DOHH2 (cell line): ENCODE results near the gene CLIC3.

Source experiments
- H3F3A ChIP-seq: fragments of 200-600 bp; sonication (generic), shearing (Covaris generic); 2 replicates; pipeline ENCODE4 v1.6.0; 2016; ENCODE audit warnings: antibody characterized with exemption, mild to moderate bottlenecking; ENCODE audit not compliant: control insufficient read depth, insufficient read depth
- H3K27ac ChIP-seq: fragments of 200-600 bp; sonication (generic); 2 replicates; pipeline ENCODE4 v1.5.1; 2014; ENCODE audit warnings: low read depth, mild to moderate bottlenecking, low read length, moderate library complexity
- H3K27me3 ChIP-seq: fragments of 200-600 bp; sonication (generic); 2 replicates; pipeline ENCODE4 v1.6.1; 2014; ENCODE audit warnings: mild to moderate bottlenecking, low read length, mixed read lengths; ENCODE audit not compliant: control insufficient read depth
- H3K36me3 ChIP-seq: fragments of 200-600 bp; sonication (generic); 2 replicates; pipeline ENCODE4 v1.6.1; 2014; ENCODE audit warnings: mild to moderate bottlenecking, low read length, moderate library complexity, mixed read lengths; ENCODE audit not compliant: control insufficient read depth
- H3K4me1 ChIP-seq: fragments of 200-600 bp; sonication (generic); 2 replicates; pipeline ENCODE4 v1.6.1; 2014; ENCODE audit warnings: mild to moderate bottlenecking, low read length, mixed read lengths; ENCODE audit not compliant: control insufficient read depth
- H3K4me2 ChIP-seq: fragments of 200-600 bp; sonication (generic); 2 replicates; pipeline ENCODE4 v1.6.0; 2014; ENCODE audit warnings: mild to moderate bottlenecking, low read length, moderate library complexity
- H3K4me3 ChIP-seq: fragments of 200-600 bp; sonication (generic); 2 replicates; pipeline ENCODE4 v1.5.1; 2014; ENCODE audit warnings: mild to moderate bottlenecking, low read length, mixed read lengths
- H3K79me2 ChIP-seq: fragments of 200-600 bp; sonication (generic); 2 replicates; pipeline ENCODE4 v1.6.1; 2014; ENCODE audit warnings: mild to moderate bottlenecking, low read length, mixed read lengths; ENCODE audit not compliant: control insufficient read depth
- H3K9me2 ChIP-seq: fragments of 200-600 bp; sonication (generic); replicated peaks from 2 replicates; pipeline ENCODE4 v1.6.1; 2014; ENCODE audit warnings: mild to moderate bottlenecking, low read length, mixed read lengths; ENCODE audit not compliant: control insufficient read depth
- H3K9me3 ChIP-seq: fragments of 200-600 bp; sonication (generic); 2 replicates; pipeline ENCODE4 v1.6.1; 2014; ENCODE audit warnings: antibody characterized with exemption, low read length, mixed read lengths; ENCODE audit not compliant: control insufficient read depth, insufficient read depth
- H4K20me1 ChIP-seq: fragments of 200-600 bp; sonication (generic); 2 replicates; pipeline ENCODE4 v1.6.0; 2014; ENCODE audit warnings: low read depth, mild to moderate bottlenecking, antibody characterized with exemption, low read length, moderate library complexity; ENCODE audit not compliant: control insufficient read depth, insufficient read depth
- EZH2phosphoT487 ChIP-seq: fragments of 200-600 bp; sonication (generic); IDR thresholded peaks from 2 replicates; pipeline ENCODE4 v1.6.1; 2017; ENCODE audit warnings: borderline replicate concordance, mild to moderate bottlenecking, antibody characterized with exemption, low read length, moderate library complexity, mixed read lengths
- TF ChIP-seq, protein P1 (sequence below): fragments of 200-600 bp; sonication (generic); IDR thresholded peaks from one replicate; pipeline ENCODE4 v1.5.1; 2014; ENCODE audit warnings: antibody characterized with exemption, mild to moderate bottlenecking, low read depth, low read length; ENCODE audit not compliant: poor library complexity, severe bottlenecking

The CLIC3 gene

DNA sequence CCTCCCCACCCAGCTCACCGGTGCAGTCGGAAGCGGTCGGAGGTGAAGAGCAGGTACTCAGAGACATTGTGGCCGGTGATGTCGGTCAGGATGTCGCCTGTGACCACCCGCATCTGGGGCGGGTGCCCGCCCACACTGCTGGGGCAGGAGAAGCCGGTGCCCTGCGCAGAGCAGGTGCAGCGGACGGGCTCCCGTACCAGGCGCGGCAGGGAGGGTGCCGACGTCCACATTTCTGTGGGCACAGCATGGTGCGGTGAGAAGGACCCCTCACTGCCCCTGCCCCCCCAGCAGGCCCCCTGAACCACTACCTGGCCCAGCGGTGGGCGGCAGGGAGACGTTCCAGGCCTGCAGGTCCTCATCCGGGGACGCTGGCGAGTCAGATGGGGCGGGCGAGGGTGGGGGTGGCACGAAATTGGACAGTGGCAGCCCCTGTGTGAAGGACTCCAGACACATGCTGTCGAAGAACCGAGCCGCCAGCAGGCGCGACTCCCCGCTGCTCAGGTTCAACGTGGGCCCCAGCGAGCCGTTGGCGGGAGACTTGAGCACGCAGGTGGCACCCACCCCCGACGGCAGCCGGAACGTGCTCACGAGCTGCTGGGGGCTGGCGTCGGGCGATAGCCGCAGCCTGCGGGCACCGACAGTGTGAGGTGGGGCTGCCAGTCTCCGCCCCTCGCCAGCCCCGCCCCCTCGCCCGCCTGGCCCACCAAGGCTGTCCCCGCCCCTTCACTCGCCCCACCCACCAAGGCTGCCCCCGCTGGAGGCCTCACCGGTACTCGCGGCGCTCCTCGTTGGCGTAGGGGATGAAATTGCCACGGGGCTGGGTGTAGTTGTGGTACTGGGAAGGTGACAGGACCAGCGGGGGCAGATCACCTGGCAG lies 16.6 kb upstream of the CLIC3 start:
- Histone ChIP-seq H3K4me1 (peaks cover 4% of the 10 kb centered on the region; the same call in 1 of the 2 replicates), H3F3A (no peaks in the 10 kb centered on the region), H3K4me3 (no peak overlapping the region), H3K27ac (no peak overlapping the region), H3K4me2 (no peak overlapping the region), H3K36me3 (no peaks in the 10 kb centered on the region), H3K27me3 (no peaks in the 10 kb centered on the region), H3K9me3 (no peaks in the 10 kb centered on the region), H3K79me2 (no peaks in the 10 kb centered on the region), H3K9me2 (no peaks in the 10 kb centered on the region), H4K20me1 (no peaks in the 10 kb centered on the region)
- no peak for TF ChIP-seq EZH2phosphoT487
- TF ChIP-seq, protein P1, sequence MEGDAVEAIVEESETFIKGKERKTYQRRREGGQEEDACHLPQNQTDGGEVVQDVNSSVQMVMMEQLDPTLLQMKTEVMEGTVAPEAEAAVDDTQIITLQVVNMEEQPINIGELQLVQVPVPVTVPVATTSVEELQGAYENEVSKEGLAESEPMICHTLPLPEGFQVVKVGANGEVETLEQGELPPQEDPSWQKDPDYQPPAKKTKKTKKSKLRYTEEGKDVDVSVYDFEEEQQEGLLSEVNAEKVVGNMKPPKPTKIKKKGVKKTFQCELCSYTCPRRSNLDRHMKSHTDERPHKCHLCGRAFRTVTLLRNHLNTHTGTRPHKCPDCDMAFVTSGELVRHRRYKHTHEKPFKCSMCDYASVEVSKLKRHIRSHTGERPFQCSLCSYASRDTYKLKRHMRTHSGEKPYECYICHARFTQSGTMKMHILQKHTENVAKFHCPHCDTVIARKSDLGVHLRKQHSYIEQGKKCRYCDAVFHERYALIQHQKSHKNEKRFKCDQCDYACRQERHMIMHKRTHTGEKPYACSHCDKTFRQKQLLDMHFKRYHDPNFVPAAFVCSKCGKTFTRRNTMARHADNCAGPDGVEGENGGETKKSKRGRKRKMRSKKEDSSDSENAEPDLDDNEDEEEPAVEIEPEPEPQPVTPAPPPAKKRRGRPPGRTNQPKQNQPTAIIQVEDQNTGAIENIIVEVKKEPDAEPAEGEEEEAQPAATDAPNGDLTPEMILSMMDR: no peak

DNA sequence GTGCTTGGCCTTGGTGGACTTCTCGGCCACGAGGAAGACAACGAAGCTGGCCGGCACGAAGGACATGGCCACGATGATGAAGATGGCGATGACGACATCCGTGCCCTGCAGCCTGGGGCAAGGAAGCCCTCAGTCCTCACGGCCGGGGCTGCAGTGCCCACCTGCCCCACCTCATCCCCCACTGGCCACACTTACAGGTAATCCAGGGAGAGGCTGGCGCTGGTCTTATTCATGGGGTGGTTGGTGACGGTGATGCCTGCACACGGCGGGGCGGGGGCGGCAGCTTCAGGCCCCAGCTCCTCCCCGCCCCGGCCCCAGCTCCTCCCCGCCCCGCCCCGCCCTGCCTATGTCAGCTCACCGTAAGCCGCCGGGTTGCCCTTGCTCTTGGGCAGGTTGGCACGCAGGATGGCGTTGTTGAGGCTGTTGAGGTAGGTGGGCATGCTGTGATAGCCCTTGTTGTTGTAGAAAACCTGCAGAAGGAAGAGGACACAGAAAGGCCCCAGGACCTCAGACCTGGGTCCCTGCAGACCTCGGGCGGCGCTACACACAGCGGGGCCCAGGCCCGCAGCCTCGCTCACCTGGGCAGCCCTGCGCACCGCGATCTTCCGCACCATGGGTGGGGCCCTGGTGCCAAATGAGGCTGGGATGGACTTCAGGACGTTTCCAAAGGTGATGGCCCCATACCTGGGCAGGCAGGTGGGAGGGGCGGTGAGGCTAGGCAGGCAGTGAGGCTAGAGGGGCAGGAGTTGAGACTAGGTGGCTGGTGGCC lies 15.7 kb upstream of the CLIC3 start:
- H3K9me2 ChIP-seq: no peaks in the 10 kb centered on the region
- no peaks in the 10 kb centered on the region for H3K36me3 ChIP-seq
- no peaks in the 10 kb centered on the region for H3K79me2 ChIP-seq
- no peak overlapping the region for H3K27ac ChIP-seq
- H3F3A ChIP-seq: no peaks in the 10 kb centered on the region
- H3K9me3 ChIP-seq: no peaks in the 10 kb centered on the region
- no peak overlapping the region for H3K4me2 ChIP-seq
- peaks cover 4% of the 10 kb centered on the region; the same call in 1 of the 2 replicates for H3K4me1 ChIP-seq
- H4K20me1 ChIP-seq: no peaks in the 10 kb centered on the region
- TF ChIP-seq, protein P1: no peak
- TF ChIP-seq EZH2phosphoT487: no peak
- H3K27me3 ChIP-seq: no peaks in the 10 kb centered on the region
- no peak overlapping the region for H3K4me3 ChIP-seq

DNA sequence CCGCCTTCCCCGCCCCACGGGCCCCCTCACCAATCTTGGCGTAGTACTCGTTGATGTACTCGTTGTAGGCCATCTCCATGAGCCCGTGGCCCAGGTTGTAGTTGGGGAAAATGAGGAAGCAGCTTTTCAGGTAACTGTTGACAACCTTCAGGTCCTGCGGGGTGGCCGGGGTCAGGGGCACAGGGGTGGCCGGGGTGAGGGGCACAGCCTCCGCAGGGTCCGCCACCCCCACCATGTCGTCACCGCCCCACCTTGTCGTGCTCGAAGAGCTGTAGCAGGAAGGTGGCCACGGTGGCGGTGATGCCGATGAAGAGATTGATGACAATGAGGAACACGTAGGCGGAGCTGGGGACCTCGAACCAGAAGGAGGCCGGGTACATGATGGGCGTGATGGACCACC lies 14.8 kb upstream of the CLIC3 start:
- Histone ChIP-seq H3K79me2 (no peaks in the 10 kb centered on the region), H3K9me2 (no peaks in the 10 kb centered on the region), H3K4me2 (no peak overlapping the region), H3K4me3 (no peak overlapping the region), H3F3A (no peaks in the 10 kb centered on the region), H3K27me3 (no peaks in the 10 kb centered on the region), H4K20me1 (no peaks in the 10 kb centered on the region), H3K9me3 (no peaks in the 10 kb centered on the region), H3K27ac (no peak overlapping the region), H3K36me3 (no peaks in the 10 kb centered on the region), H3K4me1 (peaks cover 4% of the 10 kb centered on the region; the same call in 1 of the 2 replicates)
- no peak for TF ChIP-seq EZH2phosphoT487
- TF ChIP-seq, protein P1: no peak
